ENCODE measurements around the gene CST6.

CST6 gene

DNA sequence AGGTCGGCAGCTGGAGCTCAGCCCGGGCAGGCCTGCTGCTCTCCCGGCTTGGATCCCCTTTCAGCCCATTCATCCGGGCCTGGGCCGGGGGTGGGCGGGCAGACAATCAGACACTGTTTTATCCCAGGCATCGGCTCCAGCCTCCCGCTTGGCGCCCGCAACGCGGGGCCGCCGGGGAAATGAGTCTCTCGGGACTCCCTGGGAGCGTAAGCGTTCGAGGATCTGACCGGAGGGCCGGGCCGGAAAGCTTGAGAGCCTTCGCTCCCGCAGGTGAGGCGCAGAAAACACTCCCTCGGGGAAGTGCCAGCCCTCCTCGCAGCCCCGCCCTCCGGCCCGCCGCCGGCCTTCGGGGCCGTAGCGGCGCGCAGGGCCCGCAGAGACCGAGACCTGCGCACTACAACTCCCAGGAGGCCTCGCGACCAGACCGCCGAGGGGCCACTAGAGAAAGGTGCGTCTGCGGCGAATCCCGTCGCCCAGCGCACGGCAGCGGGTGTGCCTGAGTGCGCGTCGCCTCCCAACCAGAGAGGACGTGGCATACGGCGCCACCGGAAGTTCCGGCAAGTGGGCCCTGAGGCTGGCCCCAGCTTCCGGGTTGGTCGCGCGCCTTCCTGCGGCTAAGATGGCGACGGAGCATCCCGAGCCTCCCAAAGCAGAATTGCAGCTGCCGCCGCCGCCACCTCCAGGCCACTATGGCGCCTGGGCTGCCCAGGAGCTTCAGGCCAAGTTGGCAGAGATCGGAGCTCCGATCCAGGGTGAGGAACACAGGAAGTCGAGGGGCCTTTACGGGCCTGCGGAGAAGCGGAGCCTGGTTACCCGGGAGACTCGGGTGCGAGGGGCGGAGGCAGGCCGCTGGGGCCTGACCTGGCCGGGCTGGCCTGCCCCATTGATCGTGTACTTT is 40.2 kb downstream of the CST6 start, which contains the start of gene SF3B2:
TSS of gene SF3B2 (plus strand) at position 599 of the 898 bp plus-strand sequence. CDS start at position 620, 21 bp downstream.
- DNase-seq (ENCODE audit: low read depth, low spot score): peak; percentile 99
- peak within 1 kb of the TSS; percentile 94 for H3K4me3 ChIP-seq (ENCODE audit: low read depth, low read length)
- in situ Hi-C loops (cut with HindIII; ENCODE audit: low sequenced_read_pairs): no loop called here
- TF ChIP-seq, protein P1, sequence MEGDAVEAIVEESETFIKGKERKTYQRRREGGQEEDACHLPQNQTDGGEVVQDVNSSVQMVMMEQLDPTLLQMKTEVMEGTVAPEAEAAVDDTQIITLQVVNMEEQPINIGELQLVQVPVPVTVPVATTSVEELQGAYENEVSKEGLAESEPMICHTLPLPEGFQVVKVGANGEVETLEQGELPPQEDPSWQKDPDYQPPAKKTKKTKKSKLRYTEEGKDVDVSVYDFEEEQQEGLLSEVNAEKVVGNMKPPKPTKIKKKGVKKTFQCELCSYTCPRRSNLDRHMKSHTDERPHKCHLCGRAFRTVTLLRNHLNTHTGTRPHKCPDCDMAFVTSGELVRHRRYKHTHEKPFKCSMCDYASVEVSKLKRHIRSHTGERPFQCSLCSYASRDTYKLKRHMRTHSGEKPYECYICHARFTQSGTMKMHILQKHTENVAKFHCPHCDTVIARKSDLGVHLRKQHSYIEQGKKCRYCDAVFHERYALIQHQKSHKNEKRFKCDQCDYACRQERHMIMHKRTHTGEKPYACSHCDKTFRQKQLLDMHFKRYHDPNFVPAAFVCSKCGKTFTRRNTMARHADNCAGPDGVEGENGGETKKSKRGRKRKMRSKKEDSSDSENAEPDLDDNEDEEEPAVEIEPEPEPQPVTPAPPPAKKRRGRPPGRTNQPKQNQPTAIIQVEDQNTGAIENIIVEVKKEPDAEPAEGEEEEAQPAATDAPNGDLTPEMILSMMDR (IDR thresholded peaks at IDR 0.05; ENCODE audit: low read depth, low read length): no peak

GRCh38 chr11:66052664-66052982 is 40.8 kb downstream of the CST6 start:
- TF ChIP-seq, protein P1 (IDR thresholded peaks at IDR 0.05; ENCODE audit: low read depth, low read length): no peak
- DNase-seq (ENCODE audit: low read depth, low spot score): no peak
- H3K4me3 ChIP-seq (ENCODE audit: low read depth, low read length): peak overlapping the region; percentile 94
- in situ Hi-C loops (cut with HindIII; ENCODE audit: low sequenced_read_pairs): no loop called here

DNA sequence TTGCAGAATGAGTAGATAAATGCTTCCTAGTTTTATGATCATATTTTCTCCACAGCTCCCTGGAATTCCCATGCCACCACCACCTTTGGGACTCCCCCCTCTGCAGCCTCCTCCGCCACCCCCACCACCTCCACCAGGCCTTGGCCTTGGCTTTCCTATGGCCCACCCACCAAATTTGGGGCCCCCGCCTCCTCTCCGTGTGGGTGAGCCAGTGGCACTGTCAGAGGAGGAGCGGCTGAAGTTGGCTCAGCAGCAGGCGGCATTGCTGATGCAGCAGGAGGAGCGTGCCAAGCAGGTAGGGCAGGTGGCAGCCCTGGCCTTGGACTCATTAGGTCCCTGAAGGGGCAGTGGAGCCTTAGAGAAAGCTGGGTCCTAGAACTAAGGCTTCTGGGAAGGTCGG is 43.2 kb downstream of the CST6 start:
- TF ChIP-seq, protein P1 (IDR thresholded peaks at IDR 0.05; ENCODE audit: low read depth, low read length): no peak
- H3K4me3 ChIP-seq (ENCODE audit: low read depth, low read length): no peak overlapping the region
- DNase-seq (ENCODE audit: low read depth, low spot score): no peak
- in situ Hi-C loops (cut with HindIII; ENCODE audit: low sequenced_read_pairs): no loop called here

- TF ChIP-seq, protein P1 (IDR thresholded peaks at IDR 0.05; ENCODE audit: low read depth, low read length): no peak
- in situ Hi-C loops (cut with HindIII; ENCODE audit: low sequenced_read_pairs): no loop called here
These were observed 44.7 kb downstream of the CST6 start for GRCh38 chr11:66056501-66056900.

DNA sequence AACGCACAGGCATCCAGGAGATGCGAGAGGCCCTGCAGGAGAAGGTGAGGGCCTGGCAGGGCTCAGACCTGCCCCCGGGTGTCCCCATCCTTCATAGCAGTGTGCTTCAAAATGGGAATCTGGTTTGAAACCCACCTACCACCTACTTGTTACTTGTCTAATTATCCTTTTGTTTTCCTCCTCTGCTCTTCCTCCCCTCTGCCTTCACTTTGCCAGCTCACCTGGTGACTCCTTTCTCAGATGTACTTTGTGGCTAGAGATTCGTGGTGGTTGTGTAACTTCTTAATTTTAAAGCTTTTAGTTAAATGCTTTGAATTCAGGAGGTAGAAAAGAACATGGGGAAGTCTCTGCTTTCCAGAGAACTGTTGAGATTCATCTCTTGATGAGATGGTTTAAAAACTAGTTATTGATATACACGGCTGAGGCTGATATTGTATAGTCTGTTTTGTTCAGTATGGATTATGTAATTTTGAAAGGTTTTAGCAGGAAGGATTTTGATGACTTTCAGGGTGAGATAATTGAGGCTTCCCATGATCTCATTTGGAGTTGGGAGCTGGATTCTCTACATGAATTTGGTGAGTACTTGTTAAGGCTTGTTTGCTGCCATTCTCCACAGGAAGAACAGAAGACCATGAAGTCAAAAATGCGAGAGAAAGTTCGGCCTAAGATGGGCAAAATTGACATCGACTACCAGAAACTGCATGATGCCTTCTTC is 48.3 kb downstream of the CST6 start:
- in situ Hi-C loops (cut with HindIII; ENCODE audit: low sequenced_read_pairs): no loop called here
- no peak for DNase-seq (ENCODE audit: low read depth, low spot score)
- TF ChIP-seq, protein P1 (IDR thresholded peaks at IDR 0.05; ENCODE audit: low read depth, low read length): no peak
- no peak overlapping the region for H3K4me3 ChIP-seq (ENCODE audit: low read depth, low read length)

More at GRCh38 chr11:66056501-66056900, 44.7 kb downstream of the CST6 start:
- H3K4me3 ChIP-seq (ENCODE audit: low read depth, low read length): no peak overlapping the region
- DNase-seq (ENCODE audit: low read depth, low spot score): no peak

GRCh38 chr11:66061268-66061667 is 49.5 kb downstream of the CST6 start:
- DNase-seq (ENCODE audit: low read depth, low spot score): no peak
- TF ChIP-seq, protein P1 (IDR thresholded peaks at IDR 0.05; ENCODE audit: low read depth, low read length): no peak
- H3K4me3 ChIP-seq (ENCODE audit: low read depth, low read length): no peak overlapping the region
- in situ Hi-C loops (cut with HindIII; ENCODE audit: low sequenced_read_pairs): no loop called here
